Pancreas (tissue), 10 donors: ENCODE measurements around the gene DCC. TPM values are rescaled to one million over a fixed set of nuclear protein-coding genes. Genes with fewer than 3 reads are reported as not detected.

ENCODE experiments used
- ATAC-seq, 4 donors: fragments of 200-7000 bp; cut with Tn5 transposase; one replicate each; pipeline versions ENCODE4 v1.8.0 to v1.9.1; 2020; ENCODE audit warnings: mild to moderate bottlenecking in 4 of 4, moderate library complexity in 4 of 4
- DNase-seq, 6 donors: peaks; one replicate each; pipeline ENCODE4 v3.0.0-alpha.2; 2020
- FAIRE-seq: peaks from 2 replicates; lab custom pipeline; 2012; peaks lifted over from hg19 to GRCh38; lab: Jason Lieb, UNC
- H3K27ac ChIP-seq, 4 donors: fragments of 200-600 bp; sonication (generic); 1 replicate in 3 of 4; 2 replicates in 1 of 4; pipeline versions ENCODE4 v1.5.0 to v1.8.0; 2020
- H3K27me3 ChIP-seq, 4 donors: fragments of 200-600 bp; one replicate each; pipeline ENCODE4 v1.8.0; 2021
- H3K36me3 ChIP-seq, 3 donors: fragments of 200-600 bp; sonication (generic) in 1 of 3; one replicate each; pipeline versions ENCODE4 v1.5.0 to v1.8.0; 2020 to 2021
- H3K4me1 ChIP-seq, 3 donors: fragments of 200-600 bp; one replicate each; pipeline ENCODE4 v1.8.0; 2021
- H3K4me3 ChIP-seq, 4 donors: fragments of 200-600 bp; sonication (generic) in 2 of 4; one replicate each; pipeline versions ENCODE4 v1.5.0 to v1.8.0; 2020 to 2021
- H3K9me3 ChIP-seq, 4 donors: fragments of 200-600 bp; one replicate each; pipeline ENCODE4 v1.8.0; 2021
- WGBS, 2 donors: extraction: QIAGEN DNeasy Blood & Tissue Kit; methylation state at CpG; one replicate each; pipeline ENCODE4 v1.1.7; 2013; 5-methylcytosine and 5-hydroxymethylcytosine counted together
- intact Hi-C, 3 donors: fragments of 100-400 bp; cut with DNase I; formaldehyde crosslinking; loops; one replicate each; pipeline versions ENCODE4 v1.11.1 to v1.14.2; 2022
- polyA plus RNA-seq, 2 donors: library from polyadenylated mRNA; stranded (reverse); fragments of 200-250 nt; gene quantifications; one replicate each; pipeline ENCODE4 v1.2.3, GENCODE V29; 2013
- total RNA-seq, 6 donors: library from RNA; stranded (reverse); fragmentation: NEBNext Ultra II Directional in 4 of 6; extraction: Animal tissue kit (Norgen Biotek cat#: 25700) in 4 of 6; gene quantifications; one replicate each; pipeline versions ENCODE4 v1.2.1 to v1.2.4, GENCODE V29; 2021 to 2023
- TF ChIP-seq, protein P1 (sequence below), 4 donors: fragments of 200-600 bp; sonication (generic) in 3 of 4; IDR thresholded peaks; one replicate each; pipeline versions ENCODE4 v1.5.0 to v1.8.0; 2021; ENCODE audit warnings: antibody characterized with exemption in 4 of 4
- donor health status: healthy with polysubstance abuse.
- donor health status: DM: no; HTN: no; CAD: no; lungs with moderate emphysema.
- donor health status: DM: no; HTN: no; CAD: no.
- donor health status: control.
- donor health status: control.
- donor health status: Bipolar disorder and iron deficiency.
- donor health status: DM: yes; HTN: yes; CAD: no.
- donor health status: DM: no; HTN: no; CAD: no.
- donor health status: DM: no; HTN: no; CAD: no.
- donor health status: DM: yes; HTN: yes; CAD: no.

Gene DCC
- total and polyA plus RNA-seq, 8 donors: 0.18 to 0.44 (median 0.28) TPM; not detected in 1

- 38 to 39% methylated on average over 5 of the region's 5 CpGs for WGBS, 2 donors
- H3K36me3 ChIP-seq: no peaks in the 10 kb centered on the region
- no peaks in the 10 kb centered on the region for H3K9me3 ChIP-seq
- FAIRE-seq: no peak
- ATAC-seq: no peak
- H3K27me3 ChIP-seq: no peaks in the 10 kb centered on the region
- DNase-seq: no peak
- no peaks in the 10 kb centered on the region for H3K4me1 ChIP-seq
- no peak overlapping the region for H3K4me3 ChIP-seq
- H3K27ac ChIP-seq: no peak overlapping the region
- TF ChIP-seq, protein P1, sequence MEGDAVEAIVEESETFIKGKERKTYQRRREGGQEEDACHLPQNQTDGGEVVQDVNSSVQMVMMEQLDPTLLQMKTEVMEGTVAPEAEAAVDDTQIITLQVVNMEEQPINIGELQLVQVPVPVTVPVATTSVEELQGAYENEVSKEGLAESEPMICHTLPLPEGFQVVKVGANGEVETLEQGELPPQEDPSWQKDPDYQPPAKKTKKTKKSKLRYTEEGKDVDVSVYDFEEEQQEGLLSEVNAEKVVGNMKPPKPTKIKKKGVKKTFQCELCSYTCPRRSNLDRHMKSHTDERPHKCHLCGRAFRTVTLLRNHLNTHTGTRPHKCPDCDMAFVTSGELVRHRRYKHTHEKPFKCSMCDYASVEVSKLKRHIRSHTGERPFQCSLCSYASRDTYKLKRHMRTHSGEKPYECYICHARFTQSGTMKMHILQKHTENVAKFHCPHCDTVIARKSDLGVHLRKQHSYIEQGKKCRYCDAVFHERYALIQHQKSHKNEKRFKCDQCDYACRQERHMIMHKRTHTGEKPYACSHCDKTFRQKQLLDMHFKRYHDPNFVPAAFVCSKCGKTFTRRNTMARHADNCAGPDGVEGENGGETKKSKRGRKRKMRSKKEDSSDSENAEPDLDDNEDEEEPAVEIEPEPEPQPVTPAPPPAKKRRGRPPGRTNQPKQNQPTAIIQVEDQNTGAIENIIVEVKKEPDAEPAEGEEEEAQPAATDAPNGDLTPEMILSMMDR (IDR thresholded peaks at IDR 0.05): no peak
- intact Hi-C loops: no loop called here
Measured at GRCh38 chr18:53153800-53154199, 813.8 kb downstream of the DCC start.

DNA sequence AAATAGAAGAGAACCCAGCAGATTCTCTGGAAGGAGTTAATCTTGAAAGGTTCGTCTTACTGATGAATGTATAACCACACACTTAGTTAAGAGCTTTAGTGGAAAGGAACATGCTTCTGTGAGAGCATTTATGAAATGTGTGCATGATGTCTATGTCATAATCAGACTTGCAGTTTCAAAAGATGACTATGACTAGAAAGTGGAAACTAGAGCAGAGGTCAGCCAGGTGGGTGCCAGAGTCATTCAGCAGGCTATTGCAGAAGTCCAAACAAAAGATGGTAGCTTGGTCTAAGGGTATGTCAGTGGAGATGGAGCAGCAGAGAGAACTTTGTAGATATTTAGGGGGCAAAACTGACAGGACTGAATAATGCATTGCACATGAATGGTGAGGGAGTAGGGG, 825.8 kb downstream of the DCC start:
- no peak for ATAC-seq
- intact Hi-C loops: no loop called here
- no peaks in the 10 kb centered on the region for H3K36me3 ChIP-seq
- H3K27me3 ChIP-seq: no peaks in the 10 kb centered on the region
- H3K4me3 ChIP-seq: no peak overlapping the region
- H3K4me1 ChIP-seq: no peaks in the 10 kb centered on the region
- TF ChIP-seq, protein P1 (IDR thresholded peaks at IDR 0.05): no peak
- WGBS, 2 donors: 48 to 57% methylated on average over 1 of the region's 1 CpG
- DNase-seq: no peak
- FAIRE-seq: no peak
- H3K27ac ChIP-seq: no peak overlapping the region
- no peaks in the 10 kb centered on the region for H3K9me3 ChIP-seq

- 63 to 78% methylated on average over 5 of the region's 5 CpGs for whole genome bisulfite sequencing, 2 donors
- DNase-seq: no peak
- H3K4me3 ChIP-seq: no peak overlapping the region
- H3K27ac ChIP-seq: no peak overlapping the region
- H3K27me3 ChIP-seq: no peaks in the 10 kb centered on the region
- H3K9me3 ChIP-seq: no peaks in the 10 kb centered on the region
- TF ChIP-seq, protein P1 (IDR thresholded peaks at IDR 0.05): no peak
- no peaks in the 10 kb centered on the region for H3K36me3 ChIP-seq
- ATAC-seq: no peak
- FAIRE-seq: no peak
- intact Hi-C loops: no loop called here
- H3K4me1 ChIP-seq: no peaks in the 10 kb centered on the region
Measured at GRCh38 chr18:53169346-53169745, 829.3 kb downstream of the DCC start.

GRCh38 chr18:53191634-53192033, 851.6 kb downstream of the DCC start:
- Histone ChIP-seq H3K9me3 (no peaks in the 10 kb centered on the region), H3K36me3 (no peaks in the 10 kb centered on the region), H3K27me3 (no peaks in the 10 kb centered on the region), H3K27ac (no peak overlapping the region), H3K4me1 (no peaks in the 10 kb centered on the region), H3K4me3 (no peak overlapping the region)
- intact Hi-C loops: no loop called here
- no peak for FAIRE-seq
- DNase-seq: no peak
- TF ChIP-seq, protein P1 (IDR thresholded peaks at IDR 0.05): no peak
- 29 to 38% methylated on average over 3 of the region's 3 CpGs for WGBS, 2 donors
- ATAC-seq: peak in 3 of 4 donors; percentile 38 to 52 (median 48)

- TF ChIP-seq, protein P1 (IDR thresholded peaks at IDR 0.05): no peak
- Histone ChIP-seq H3K4me1 (no peaks in the 10 kb centered on the region), H3K27me3 (no peaks in the 10 kb centered on the region), H3K4me3 (no peak overlapping the region), H3K27ac (no peak overlapping the region), H3K9me3 (no peaks in the 10 kb centered on the region), H3K36me3 (no peaks in the 10 kb centered on the region)
- DNase-seq (no peak), ATAC-seq (no peak), FAIRE-seq (no peak)
- intact Hi-C loops: no loop called here
Measured at GRCh38 chr18:53193870-53194269, 853.9 kb downstream of the DCC start.
